Spleen (tissue), 11 donors: Measurements from ENCODE around the gene ZNF205. TPM values are rescaled to one million over a fixed set of nuclear protein-coding genes. Genes with fewer than 3 reads are reported as not detected.

Source experiments
- DNase-seq: peaks from one replicate; pipeline ENCODE4 v3.0.0-alpha.2; 2020
- H3K27ac ChIP-seq, 8 donors: fragments of 200-600 bp; sonication (generic) in 7 of 8; 1 replicate in 4 of 8; 2 replicates in 4 of 8; pipeline versions ENCODE4 v1.5.0 to v1.8.0; 2016 to 2021; ENCODE audit warnings: inconsistent platforms in 4 of 8, mild to moderate bottlenecking in 4 of 8, moderate library complexity in 1 of 8
- H3K27me3 ChIP-seq, 7 donors: fragments of 200-600 bp; sonication (generic) in 6 of 7; replicated peaks in 1 of 7; 1 replicate in 4 of 7; 2 replicates in 3 of 7; pipeline versions ENCODE4 v1.5.0 to v1.8.0; 2016 to 2021; ENCODE audit warnings: inconsistent platforms in 3 of 7, mild to moderate bottlenecking in 1 of 7
- H3K36me3 ChIP-seq, 6 donors: fragments of 200-600 bp; sonication (generic) in 5 of 6; 1 replicate in 4 of 6; 2 replicates in 2 of 6; pipeline versions ENCODE4 v1.5.0 to v1.8.0; 2016 to 2021; ENCODE audit warnings: inconsistent platforms in 2 of 6
- H3K4me1 ChIP-seq, 6 donors: fragments of 200-600 bp; sonication (generic) in 5 of 6; 1 replicate in 3 of 6; 2 replicates in 3 of 6; pipeline versions ENCODE4 v1.5.0 to v1.8.0; 2016 to 2021; ENCODE audit warnings: inconsistent platforms in 3 of 6
- H3K4me3 ChIP-seq, 8 donors: fragments of 200-600 bp; sonication (generic) in 7 of 8; 1 replicate in 4 of 8; 2 replicates in 4 of 8; pipeline versions ENCODE4 v1.5.0 to v1.8.0; 2016 to 2021; ENCODE audit warnings: inconsistent platforms in 4 of 8, mild to moderate bottlenecking in 4 of 8, moderate library complexity in 2 of 8
- H3K9me3 ChIP-seq, 8 donors: fragments of 200-600 bp; sonication (generic) in 7 of 8; 1 replicate in 4 of 8; 2 replicates in 4 of 8; pipeline versions ENCODE4 v1.5.0 to v1.8.0; 2016 to 2021; ENCODE audit warnings: inconsistent platforms in 4 of 8
- POLR2A ChIP-seq, 3 donors: fragments of 450-650 bp; IDR thresholded peaks; one replicate each; pipeline ENCODE4 v1.5.1; 2017; ENCODE audit warnings: antibody characterized with exemption in 3 of 3, mild to moderate bottlenecking in 1 of 3
- POLR2AphosphoS5 ChIP-seq, 3 donors: sonication (generic); formaldehyde crosslinking; IDR thresholded peaks; one replicate each; pipeline ENCODE4 v1.5.1; 2017; ENCODE audit warnings: antibody characterized with exemption in 3 of 3
- WGBS, 5 donors: extraction: QIAGEN DNeasy Blood & Tissue Kit in 3 of 5; methylation state at CpG; one replicate each; pipeline versions ENCODE4 v1.1.5 to v1.1.7; 2013 to 2018; 5-methylcytosine and 5-hydroxymethylcytosine counted together
- intact Hi-C: fragments of 100-400 bp; cut with DNase I; formaldehyde crosslinking; loops from one replicate; pipeline ENCODE4 v1.15.0; 2023; ENCODE audit warnings: low total_unique reads
- polyA plus RNA-seq, 3 donors: library from polyadenylated mRNA; stranded (reverse); fragments of 200-250 nt; gene quantifications; one replicate each; pipeline ENCODE4 v1.2.1, GENCODE V29; 2013
- total RNA-seq, 7 donors: library from RNA; depleted of rRNA in 3 of 7; stranded (reverse); fragments of >200 nt in 3 of 7; fragmentation: NEBNext Ultra II Directional in 4 of 7; extraction: Animal tissue kit (Norgen Biotek cat#: 25700) in 4 of 7; gene quantifications; one replicate each; pipeline versions ENCODE4 v1.1.0 to v1.2.1, GENCODE V29; 2016 to 2021
- TF ChIP-seq, protein P1 (sequence below), 11 experiments: fragments of 200-600 bp in 7 of 11; fragments of 450-650 bp in 4 of 11; sonication (generic) in 4 of 11; IDR thresholded peaks in 8 of 11; conservative IDR thresholded peaks in 3 of 11; 1 replicate in 7 of 11; 2 replicates in 4 of 11; pipeline versions ENCODE4 v1.4.0 to v1.8.0; 2016 to 2021; ENCODE audit warnings: antibody characterized with exemption in 11 of 11, inconsistent platforms in 4 of 11, mild to moderate bottlenecking in 1 of 11
- donor health status: healthy with polysubstance abuse.
- donor health status: DM: no; HTN: no; CAD: no; lungs with moderate emphysema.
- donor health status: DM: no; HTN: no; CAD: no.
- donor health status: Bipolar disorder and iron deficiency.
- donor health status: healthy.
- donor health status: DM: no; HTN: no; CAD: no.
- donor health status: DM: yes; HTN: yes; CAD: no.

ZNF205 gene
- total and polyA plus RNA-seq, 10 donors: 3.5 to 14.2 (median 6.1) TPM

DNA sequence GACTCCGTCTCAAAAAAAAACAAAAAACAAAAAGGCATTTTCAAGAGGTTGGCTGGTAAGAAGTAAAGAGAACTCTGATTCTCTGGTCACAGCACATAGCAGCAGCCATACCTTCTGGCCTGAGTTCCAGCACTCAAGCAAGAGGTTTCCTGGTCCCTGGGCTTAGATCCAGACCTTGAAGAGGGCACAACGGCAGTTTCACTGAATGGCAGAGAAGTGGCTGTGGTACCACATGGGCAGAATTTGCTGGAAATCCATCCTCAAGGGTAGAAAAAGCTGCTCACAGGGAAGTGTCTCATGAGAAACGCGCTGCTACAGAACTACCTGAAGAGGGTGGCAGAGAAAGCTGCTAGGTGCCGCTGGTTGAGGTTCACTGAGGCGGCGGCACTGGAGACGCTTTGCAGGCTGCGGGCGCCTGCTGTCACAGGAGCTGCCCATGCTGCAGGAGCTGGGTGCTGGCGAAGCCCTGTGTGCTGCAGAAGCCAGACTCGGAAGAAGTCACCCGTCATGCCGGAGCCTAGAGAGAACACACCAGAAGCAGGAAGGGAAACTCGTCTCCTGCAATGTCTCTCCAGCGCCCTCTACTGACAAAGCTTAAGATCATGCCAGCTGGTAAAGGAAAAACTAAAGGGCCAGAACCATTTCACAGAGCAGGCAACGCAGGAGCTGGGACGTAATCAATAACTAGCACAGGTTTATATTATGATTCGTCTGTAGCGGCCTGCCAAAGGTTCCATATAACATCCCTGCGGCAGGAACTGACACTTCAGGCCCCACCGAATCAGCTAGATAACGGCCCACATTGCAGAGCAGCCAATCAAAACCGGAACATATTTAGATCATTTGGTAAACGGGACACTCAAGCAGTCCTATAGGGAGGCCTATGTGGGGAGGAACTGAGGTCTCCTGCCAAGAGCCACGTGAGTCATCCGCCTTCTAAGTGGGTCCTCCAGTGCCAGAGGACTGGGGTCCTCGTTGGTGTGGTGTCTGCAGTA is 17.0 kb downstream of the ZNF205 start:
- H3K4me1 ChIP-seq: peaks cover 30 to 96% (median 60%) of the 10 kb centered on the region in 6 donors
- WGBS, 5 donors: 12 to 24% (median 19%) methylated on average over 23 to 28 of the region's 28 CpGs
- H3K27ac ChIP-seq: peak overlapping the region; percentile 68 to 90 (median 80)
- peak overlapping the region; percentile 40 to 73 (median 49) for H3K4me3 ChIP-seq
- TF ChIP-seq, protein P1, sequence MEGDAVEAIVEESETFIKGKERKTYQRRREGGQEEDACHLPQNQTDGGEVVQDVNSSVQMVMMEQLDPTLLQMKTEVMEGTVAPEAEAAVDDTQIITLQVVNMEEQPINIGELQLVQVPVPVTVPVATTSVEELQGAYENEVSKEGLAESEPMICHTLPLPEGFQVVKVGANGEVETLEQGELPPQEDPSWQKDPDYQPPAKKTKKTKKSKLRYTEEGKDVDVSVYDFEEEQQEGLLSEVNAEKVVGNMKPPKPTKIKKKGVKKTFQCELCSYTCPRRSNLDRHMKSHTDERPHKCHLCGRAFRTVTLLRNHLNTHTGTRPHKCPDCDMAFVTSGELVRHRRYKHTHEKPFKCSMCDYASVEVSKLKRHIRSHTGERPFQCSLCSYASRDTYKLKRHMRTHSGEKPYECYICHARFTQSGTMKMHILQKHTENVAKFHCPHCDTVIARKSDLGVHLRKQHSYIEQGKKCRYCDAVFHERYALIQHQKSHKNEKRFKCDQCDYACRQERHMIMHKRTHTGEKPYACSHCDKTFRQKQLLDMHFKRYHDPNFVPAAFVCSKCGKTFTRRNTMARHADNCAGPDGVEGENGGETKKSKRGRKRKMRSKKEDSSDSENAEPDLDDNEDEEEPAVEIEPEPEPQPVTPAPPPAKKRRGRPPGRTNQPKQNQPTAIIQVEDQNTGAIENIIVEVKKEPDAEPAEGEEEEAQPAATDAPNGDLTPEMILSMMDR (IDR thresholded peaks at IDR 0.05 in 8 of 11, conservative IDR thresholded peaks at IDR 0.05 in 3 of 11): peak; percentile 72 to 95 (median 90)
- no peak for TF ChIP-seq POLR2A (IDR thresholded peaks at IDR 0.05)
- TF ChIP-seq POLR2AphosphoS5 (IDR thresholded peaks at IDR 0.05): peak; percentile 77 to 85 (median 79)
- DNase-seq: peak; percentile 91
- peaks cover 0 to 19% (median 6%) of the 10 kb centered on the region in 6 donors for H3K36me3 ChIP-seq
- no peaks in the 10 kb centered on the region for H3K9me3 ChIP-seq
- H3K27me3 ChIP-seq: no peaks in the 10 kb centered on the region
- intact Hi-C loops: loop anchor here (5.0 kb wide), 1 partner anchor 72 kb away; no protein-coding TSS in a partner anchor

DNA sequence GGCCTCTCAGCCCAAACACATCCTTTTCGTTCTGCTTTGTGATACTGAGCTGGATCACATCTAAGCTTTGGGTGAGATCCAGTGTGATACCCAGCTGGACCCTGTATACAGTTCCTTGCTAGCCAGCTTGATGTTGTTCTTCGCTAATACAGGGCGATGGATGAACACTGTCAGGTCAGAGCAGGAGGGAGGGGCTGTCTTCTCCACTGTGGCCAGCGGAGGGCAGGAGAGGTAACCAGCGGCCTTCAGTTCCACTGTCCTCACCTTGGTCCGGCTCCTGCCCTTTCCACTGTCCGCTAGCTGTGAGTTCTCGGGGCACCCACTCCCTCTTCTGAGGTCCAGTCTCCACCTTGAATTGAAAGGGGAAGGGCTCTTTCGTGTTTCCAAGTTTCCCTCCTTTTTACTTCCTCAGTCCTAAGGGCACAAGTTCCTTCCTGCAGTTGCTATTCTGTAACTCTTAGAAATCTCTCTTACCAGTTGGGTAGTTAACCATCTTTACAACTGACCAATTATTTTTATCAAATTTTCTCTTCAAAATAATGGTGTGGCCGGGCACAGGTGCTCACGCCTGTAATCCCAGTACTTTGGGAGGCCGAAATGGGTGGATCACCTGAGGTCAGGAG is 19.5 kb downstream of the ZNF205 start:
- H3K9me3 ChIP-seq: no peaks in the 10 kb centered on the region
- TF ChIP-seq, protein P1 (IDR thresholded peaks at IDR 0.05 in 8 of 11, conservative IDR thresholded peaks at IDR 0.05 in 3 of 11): peak in 10 of 11 experiments; percentile 10 to 67 (median 48)
- TF ChIP-seq POLR2AphosphoS5 (IDR thresholded peaks at IDR 0.05): no peak
- peaks cover 32 to 91% (median 64%) of the 10 kb centered on the region in 6 donors for H3K4me1 ChIP-seq
- peaks cover 0 to 19% (median 6%) of the 10 kb centered on the region in 6 donors for H3K36me3 ChIP-seq
- no peaks in the 10 kb centered on the region for H3K27me3 ChIP-seq
- H3K4me3 ChIP-seq: no peak overlapping the region
- no peak for DNase-seq
- 68 to 80% (median 73%) methylated on average over 11 to 12 of the region's 12 CpGs for WGBS, 5 donors
- H3K27ac ChIP-seq: peak overlapping the region in 3 of 8 donors; percentile 24 to 35 (median 25)
- intact Hi-C loops: no loop called here

DNA sequence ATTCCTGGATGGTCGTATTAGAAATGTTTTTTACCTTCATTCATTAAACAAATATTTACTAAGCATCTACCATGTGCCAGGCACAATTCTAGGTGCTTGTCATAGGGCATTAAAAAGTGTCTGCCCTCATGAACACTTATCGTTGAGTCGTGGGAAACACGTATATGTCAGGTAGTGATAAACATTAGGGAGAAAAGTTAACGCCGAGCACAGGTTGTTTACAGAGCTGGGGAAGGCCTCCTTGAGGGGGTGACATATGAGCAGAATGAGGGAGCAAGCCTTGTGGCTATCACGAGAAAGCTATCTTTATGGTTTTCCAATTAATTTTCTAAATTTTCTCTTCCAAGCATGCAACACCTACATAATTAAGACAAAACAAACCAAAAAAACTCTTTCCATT is 21.5 kb downstream of the ZNF205 start:
- Histone ChIP-seq H3K27me3 (no peaks in the 10 kb centered on the region), H3K27ac (peak overlapping the region; percentile 96 to 99 (median 97)), H3K4me3 (peak overlapping the region; percentile 74 to 97 (median 92)), H3K4me1 (peaks cover 25 to 84% (median 56%) of the 10 kb centered on the region in 6 donors), H3K9me3 (no peaks in the 10 kb centered on the region), H3K36me3 (peaks cover 0 to 39% (median 13%) of the 10 kb centered on the region in 6 donors)
- intact Hi-C loops: no loop called here
- TF ChIP-seq, protein P1 (IDR thresholded peaks at IDR 0.05 in 8 of 11, conservative IDR thresholded peaks at IDR 0.05 in 3 of 11): no peak
- no peak for TF ChIP-seq POLR2A (IDR thresholded peaks at IDR 0.05)
- TF ChIP-seq POLR2AphosphoS5 (IDR thresholded peaks at IDR 0.05): no peak
- 9 to 17% (median 11%) methylated on average over 7 of the region's 7 CpGs for WGBS, 5 donors
- no peak for DNase-seq
